LHCN-M2 (cell line): ENCODE results near the gene FCRLB. TPM values are rescaled to one million over a fixed set of nuclear protein-coding genes. Genes with fewer than 3 reads are reported as not detected.
A peak's percentile ranks its signal among the peaks of the same experiment; 100 is the strongest.
"Not testable (repeated sequence)": the region's sequence is repeated elsewhere in the genome, so short reads cannot be mapped to it uniquely, and the experiment has no call there.

Experiments
- DNase-seq: peaks from one replicate; pipeline ENCODE4 v3.0.0-alpha.2; 2012; ENCODE audit warnings: low read depth
- total RNA-seq: library from RNA; depleted of rRNA; stranded (reverse); fragments of >200 nt; gene quantifications from 2 replicates; pipeline ENCODE4 v1.2.3, GENCODE V29; 2014

Gene FCRLB
- total RNA-seq, 1 experiment from 2014 or later, result 0.75 TPM

GRCh38 chr1:161739865-161740566, 18.7 kb downstream of the FCRLB start:
- no peak for DNase-seq

GRCh38 chr1:161740921-161741320, 19.6 kb downstream of the FCRLB start:
- DNase-seq, result no peak

- no peak for DNase-seq
These were observed 21.9 kb downstream of the FCRLB start for GRCh38 chr1:161743231-161743630.

GRCh38 chr1:161747801-161748200, 26.5 kb downstream of the FCRLB start:
- no peak for DNase-seq

- peak; percentile 95 for DNase-seq
These were observed 28.4 kb downstream of the FCRLB start, which contains the start of gene DUSP12 for GRCh38 chr1:161749509-161750407. DUSP12 (plus strand) TSS chr1:161749786; CDS start chr1:161749802, 16 bp downstream.

GRCh38 chr1:161763522-161764098, 42.3 kb downstream of the FCRLB start:
- no peak for DNase-seq

GRCh38 chr1:161766102-161766981, 45.0 kb downstream of the FCRLB start, which contains the start of gene ATF6:
ATF6 (plus strand) TSS chr1:161766320; CDS start chr1:161766361, 41 bp downstream.
- DNase-seq, result peak; percentile 93

GRCh38 chr1:161768461-161768860, 47.1 kb downstream of the FCRLB start:
- DNase-seq, result no peak

- DNase-seq, result no peak
These were observed 47.8 kb downstream of the FCRLB start for GRCh38 chr1:161768986-161769672.

GRCh38 chr1:161769673-161770045, 48.3 kb downstream of the FCRLB start:
- not testable (repeated sequence) for DNase-seq

- DNase-seq, result no peak
These were observed 48.9 kb downstream of the FCRLB start for GRCh38 chr1:161770250-161770649.

- DNase-seq, result no peak
These were observed 49.8 kb downstream of the FCRLB start for GRCh38 chr1:161771161-161771560.

- DNase-seq, result no peak
These were observed 50.6 kb downstream of the FCRLB start for GRCh38 chr1:161771973-161772372.

- no peak for DNase-seq
These were observed 51.1 kb downstream of the FCRLB start for GRCh38 chr1:161772397-161772796.

GRCh38 chr1:161773791-161774190, 52.4 kb downstream of the FCRLB start:
- no peak for DNase-seq

GRCh38 chr1:161777261-161777660, 55.9 kb downstream of the FCRLB start:
- DNase-seq, result no peak
